Tibial nerve (tissue), 4 donors: ENCODE results near the gene ANKDD1B. TPM values are rescaled to one million over a fixed set of nuclear protein-coding genes. Genes with fewer than 3 reads are reported as not detected.

ENCODE experiments used
- DNase-seq, 2 donors: peaks; one replicate each; pipeline ENCODE4 v3.0.0-alpha.2; 2019; ENCODE audit warnings: low spot score in 2 of 2
- H3K27ac ChIP-seq, 4 donors: fragments of 200-600 bp; sonication (generic) in 3 of 4; one replicate each; pipeline ENCODE4 v1.5.1; 2017 to 2019; ENCODE audit warnings: mild to moderate bottlenecking in 1 of 4
- H3K27me3 ChIP-seq, 2 donors: fragments of 200-600 bp; sonication (generic) in 1 of 2; one replicate each; pipeline versions ENCODE4 v1.5.1 to v1.6.0; 2017 to 2019
- H3K36me3 ChIP-seq, 3 donors: fragments of 200-600 bp; sonication (generic); one replicate each; pipeline ENCODE4 v1.5.1; 2018 to 2019
- H3K4me1 ChIP-seq, 4 donors: fragments of 200-600 bp; sonication (generic) in 3 of 4; one replicate each; pipeline ENCODE4 v1.5.1; 2017 to 2019
- H3K4me3 ChIP-seq, 4 donors: fragments of 200-600 bp; sonication (generic) in 3 of 4; one replicate each; pipeline ENCODE4 v1.5.1; 2017 to 2019; ENCODE audit warnings: mild to moderate bottlenecking in 1 of 4, moderate library complexity in 1 of 4
- H3K9me3 ChIP-seq, 4 donors: fragments of 200-600 bp; sonication (generic) in 3 of 4; one replicate each; pipeline ENCODE4 v1.5.1; 2017 to 2019
- EP300 ChIP-seq, 2 donors: sonication (generic); formaldehyde crosslinking; IDR thresholded peaks; one replicate each; pipeline ENCODE4 v1.6.1; 2017; ENCODE audit warnings: antibody characterized with exemption in 2 of 2, mild to moderate bottlenecking in 1 of 2
- POLR2A ChIP-seq, 2 donors: fragments of 450-650 bp; IDR thresholded peaks; one replicate each; pipeline ENCODE4 v1.6.1; 2017; ENCODE audit warnings: antibody characterized with exemption in 2 of 2, mild to moderate bottlenecking in 2 of 2, moderate library complexity in 2 of 2
- WGBS, 2 donors: methylation state at CpG; one replicate each; pipeline ENCODE4 v1.1.5; 2018; 5-methylcytosine and 5-hydroxymethylcytosine counted together
- total RNA-seq, 4 donors: library from RNA; depleted of rRNA; stranded (reverse); fragments of >200 nt; gene quantifications; one replicate each; pipeline ENCODE4 v1.1.0, GENCODE V29; 2016
- TF ChIP-seq, protein P1 (sequence below), 5 experiments: fragments of 200-600 bp in 3 of 5; fragments of 450-650 bp in 2 of 5; sonication (generic) in 3 of 5; IDR thresholded peaks; one replicate each; pipeline ENCODE4 v1.5.1; 2016 to 2019; ENCODE audit warnings: antibody characterized with exemption in 5 of 5, mild to moderate bottlenecking in 3 of 5, moderate library complexity in 2 of 5

Gene ANKDD1B
- total RNA-seq, 4 donors from 2014 or later = 0.63 to 3.9 (median 1.3) TPM

- 81 to 91% methylated on average over 2 of the region's 2 CpGs for WGBS, 2 donors
- Histone ChIP-seq H3K27me3 (no peaks in the 10 kb centered on the region), H3K9me3 (no peaks in the 10 kb centered on the region), H3K4me1 (peaks cover 0 to 12% (median 0%) of the 10 kb centered on the region in 4 donors), H3K4me3 (no peak overlapping the region), H3K27ac (no peak overlapping the region), H3K36me3 (no peaks in the 10 kb centered on the region)
- DNase-seq = no peak
- TF ChIP-seq, protein P1, sequence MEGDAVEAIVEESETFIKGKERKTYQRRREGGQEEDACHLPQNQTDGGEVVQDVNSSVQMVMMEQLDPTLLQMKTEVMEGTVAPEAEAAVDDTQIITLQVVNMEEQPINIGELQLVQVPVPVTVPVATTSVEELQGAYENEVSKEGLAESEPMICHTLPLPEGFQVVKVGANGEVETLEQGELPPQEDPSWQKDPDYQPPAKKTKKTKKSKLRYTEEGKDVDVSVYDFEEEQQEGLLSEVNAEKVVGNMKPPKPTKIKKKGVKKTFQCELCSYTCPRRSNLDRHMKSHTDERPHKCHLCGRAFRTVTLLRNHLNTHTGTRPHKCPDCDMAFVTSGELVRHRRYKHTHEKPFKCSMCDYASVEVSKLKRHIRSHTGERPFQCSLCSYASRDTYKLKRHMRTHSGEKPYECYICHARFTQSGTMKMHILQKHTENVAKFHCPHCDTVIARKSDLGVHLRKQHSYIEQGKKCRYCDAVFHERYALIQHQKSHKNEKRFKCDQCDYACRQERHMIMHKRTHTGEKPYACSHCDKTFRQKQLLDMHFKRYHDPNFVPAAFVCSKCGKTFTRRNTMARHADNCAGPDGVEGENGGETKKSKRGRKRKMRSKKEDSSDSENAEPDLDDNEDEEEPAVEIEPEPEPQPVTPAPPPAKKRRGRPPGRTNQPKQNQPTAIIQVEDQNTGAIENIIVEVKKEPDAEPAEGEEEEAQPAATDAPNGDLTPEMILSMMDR (IDR thresholded peaks at IDR 0.05) = no peak
Measured at GRCh38 chr5:75664979-75665378, 53.7 kb downstream of the ANKDD1B start.

- H3K4me3 ChIP-seq = no peak overlapping the region
- WGBS, 2 donors = 88 to 90% methylated on average over 6 of the region's 6 CpGs
- no peaks in the 10 kb centered on the region for H3K9me3 ChIP-seq
- H3K27me3 ChIP-seq = no peaks in the 10 kb centered on the region
- H3K27ac ChIP-seq = no peak overlapping the region
- H3K4me1 ChIP-seq = peaks cover 0 to 12% (median 0%) of the 10 kb centered on the region in 4 donors
- no peaks in the 10 kb centered on the region for H3K36me3 ChIP-seq
- DNase-seq = no peak
- TF ChIP-seq EP300 (IDR thresholded peaks at IDR 0.05) (no peak), POLR2A (IDR thresholded peaks at IDR 0.05) (no peak)
- TF ChIP-seq, protein P1 (IDR thresholded peaks at IDR 0.05) = no peak
Measured at GRCh38 chr5:75666801-75667200, 55.5 kb downstream of the ANKDD1B start.

- DNase-seq = no peak
- Histone ChIP-seq H3K4me1 (peaks cover 0 to 12% (median 0%) of the 10 kb centered on the region in 4 donors), H3K4me3 (no peak overlapping the region), H3K27ac (no peak overlapping the region), H3K9me3 (no peaks in the 10 kb centered on the region), H3K27me3 (no peaks in the 10 kb centered on the region), H3K36me3 (peaks cover 0 to 4% (median 0%) of the 10 kb centered on the region in 3 donors)
- no peak for TF ChIP-seq EP300 (IDR thresholded peaks at IDR 0.05)
- TF ChIP-seq, protein P1 (IDR thresholded peaks at IDR 0.05) = no peak
- TF ChIP-seq POLR2A (IDR thresholded peaks at IDR 0.05) = no peak
- WGBS, 2 donors = 46 to 50% methylated on average over 2 of the region's 2 CpGs
Measured at GRCh38 chr5:75667586-75667985, 56.3 kb downstream of the ANKDD1B start.

DNA sequence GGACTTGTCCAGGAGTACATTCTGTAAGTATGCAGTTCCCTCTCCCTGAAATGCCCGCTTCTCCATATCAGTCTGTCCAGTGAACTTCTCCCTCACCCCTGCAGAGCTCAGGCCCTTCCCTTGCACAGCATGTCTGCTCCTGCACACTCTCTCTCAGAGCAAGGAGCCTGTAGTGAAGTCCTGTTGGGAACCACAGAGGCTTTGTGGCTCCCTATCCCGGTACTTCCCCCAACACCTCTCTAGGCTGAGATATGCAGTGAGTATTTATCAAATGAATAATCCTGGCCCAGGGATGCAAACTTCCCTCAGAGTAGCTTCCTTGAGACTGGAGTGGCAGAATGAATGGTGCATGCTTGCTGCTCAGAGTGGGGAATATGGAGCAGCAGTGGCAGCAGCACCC, 57.2 kb downstream of the ANKDD1B start:
- WGBS, 2 donors = 66 to 83% methylated on average over 2 of the region's 2 CpGs

GRCh38 chr5:75668977-75669689, 57.9 kb downstream of the ANKDD1B start:
- Histone ChIP-seq H3K27ac (peak overlapping the region in 1 of 4 donors; percentile 54), H3K4me3 (peak overlapping the region in 2 of 4 donors; percentile 9 to 26)
- WGBS, 2 donors = 45 to 57% methylated on average over 10 of the region's 10 CpGs

More for the DNA sequence above, 57.2 kb downstream of the ANKDD1B start:
- H3K27me3 ChIP-seq = no peaks in the 10 kb centered on the region
- H3K4me3 ChIP-seq = peak overlapping the region in 1 of 4 donors; percentile 9
- no peak overlapping the region for H3K27ac ChIP-seq
- peaks cover 0 to 12% (median 0%) of the 10 kb centered on the region in 3 donors for H3K36me3 ChIP-seq
- H3K4me1 ChIP-seq = peaks cover 0 to 12% (median 0%) of the 10 kb centered on the region in 4 donors
- TF ChIP-seq, protein P1 (IDR thresholded peaks at IDR 0.05) = no peak
- TF ChIP-seq POLR2A (IDR thresholded peaks at IDR 0.05) (no peak), EP300 (IDR thresholded peaks at IDR 0.05) (no peak)
- DNase-seq = no peak
- no peaks in the 10 kb centered on the region for H3K9me3 ChIP-seq

More at GRCh38 chr5:75668977-75669689, 57.9 kb downstream of the ANKDD1B start:
- H3K4me1 ChIP-seq = peaks cover 0 to 12% (median 0%) of the 10 kb centered on the region in 4 donors
- no peaks in the 10 kb centered on the region for H3K27me3 ChIP-seq
- H3K9me3 ChIP-seq = no peaks in the 10 kb centered on the region
- TF ChIP-seq POLR2A (IDR thresholded peaks at IDR 0.05) (no peak), EP300 (IDR thresholded peaks at IDR 0.05) (peak in 1 of 2 donors; percentile 41)
- TF ChIP-seq, protein P1 (IDR thresholded peaks at IDR 0.05) = no peak
- DNase-seq = no peak
- H3K36me3 ChIP-seq = peaks cover 0 to 17% (median 0%) of the 10 kb centered on the region in 3 donors
